CD4-positive, alpha-beta T cell treated with Interferon alpha-2 for 1 hour (primary cell): Measurements from ENCODE around the gene GFRA4.

Experiments
- DNase-seq, 2 donors: peaks; one replicate each; pipeline ENCODE4 v3.0.0-alpha.2; 2020 to 2022

GFRA4 gene, protein sequence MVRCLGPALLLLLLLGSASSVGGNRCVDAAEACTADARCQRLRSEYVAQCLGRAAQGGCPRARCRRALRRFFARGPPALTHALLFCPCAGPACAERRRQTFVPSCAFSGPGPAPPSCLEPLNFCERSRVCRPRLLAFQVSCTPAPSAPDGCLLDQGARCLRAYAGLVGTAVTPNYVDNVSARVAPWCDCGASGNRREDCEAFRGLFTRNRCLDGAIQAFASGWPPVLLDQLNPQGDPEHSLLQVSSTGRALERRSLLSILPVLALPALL

DNA sequence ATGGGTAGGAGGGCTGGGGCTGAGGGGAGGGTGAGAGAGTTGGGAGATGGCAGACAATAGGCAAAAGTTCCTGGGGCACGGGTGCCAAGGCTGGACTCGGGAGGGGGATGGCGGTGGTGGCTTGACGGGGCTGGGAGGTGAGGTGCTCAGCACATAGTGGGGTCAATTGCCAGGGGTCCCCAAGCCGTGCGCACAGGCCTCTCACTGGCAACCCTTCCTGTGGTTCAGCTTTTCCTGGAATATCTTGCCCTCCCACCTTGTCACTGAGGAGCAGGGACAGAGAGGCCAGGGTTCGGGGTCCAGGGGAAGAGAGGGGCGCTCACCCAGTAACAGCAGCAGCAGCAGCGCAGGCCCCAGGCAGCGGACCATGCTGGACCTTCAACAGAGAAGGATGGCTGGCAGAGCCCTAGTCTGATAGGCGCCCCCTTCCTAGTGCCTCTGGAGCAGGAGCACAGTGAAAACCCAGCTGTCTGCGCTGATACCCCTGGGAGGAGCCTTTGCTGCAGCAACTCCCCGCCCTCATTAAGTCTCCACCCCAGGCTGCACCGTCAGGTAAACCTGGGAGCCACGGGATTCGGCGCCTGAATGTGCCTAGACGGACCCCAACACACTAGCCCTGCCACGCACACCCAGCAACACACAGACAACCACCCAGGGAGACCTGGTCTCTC lies at the start of gene GFRA4:
TSS of gene GFRA4 (minus strand) at position 369 of the 671 bp plus-strand sequence. CDS start at position 369, 0 bp downstream.
- DNase-seq: no peak

DNA sequence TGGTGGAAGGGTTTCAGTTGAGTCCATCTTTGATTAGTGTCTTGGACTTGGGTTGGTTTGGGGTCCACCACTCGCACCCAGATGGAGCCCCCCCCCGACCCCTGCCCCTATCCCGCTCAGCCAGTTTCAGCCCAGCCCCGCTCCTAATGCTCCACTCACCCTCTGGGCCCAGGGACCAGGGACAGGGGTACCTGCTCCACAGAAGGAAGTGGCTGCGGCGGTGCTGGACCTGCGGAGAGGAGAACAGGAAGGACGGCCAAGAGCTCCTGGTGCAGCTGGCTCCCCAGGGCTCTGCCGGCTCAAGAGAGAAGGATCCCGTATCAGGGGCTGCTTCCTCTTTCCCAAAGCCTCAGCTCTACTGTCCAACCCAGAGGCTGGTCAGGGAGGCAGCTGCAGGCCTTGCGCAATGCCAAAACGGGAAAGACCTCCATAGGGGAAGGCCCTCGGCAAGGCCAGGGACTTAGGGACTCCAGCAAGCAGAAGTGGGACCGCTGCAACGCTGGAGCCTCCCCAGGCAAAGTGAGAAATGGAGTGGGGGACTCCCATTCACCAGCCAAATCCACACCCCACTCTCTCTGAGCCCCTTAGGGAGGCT lies 49.2 kb upstream of the GFRA4 start, which contains the start of gene SIGLEC1:
TSS of gene SIGLEC1 (minus strand) at position 322 of the 595 bp plus-strand sequence. CDS start 5,472 bp downstream, outside the sequence.
- DNase-seq: peak; percentile 28 to 76

DNA sequence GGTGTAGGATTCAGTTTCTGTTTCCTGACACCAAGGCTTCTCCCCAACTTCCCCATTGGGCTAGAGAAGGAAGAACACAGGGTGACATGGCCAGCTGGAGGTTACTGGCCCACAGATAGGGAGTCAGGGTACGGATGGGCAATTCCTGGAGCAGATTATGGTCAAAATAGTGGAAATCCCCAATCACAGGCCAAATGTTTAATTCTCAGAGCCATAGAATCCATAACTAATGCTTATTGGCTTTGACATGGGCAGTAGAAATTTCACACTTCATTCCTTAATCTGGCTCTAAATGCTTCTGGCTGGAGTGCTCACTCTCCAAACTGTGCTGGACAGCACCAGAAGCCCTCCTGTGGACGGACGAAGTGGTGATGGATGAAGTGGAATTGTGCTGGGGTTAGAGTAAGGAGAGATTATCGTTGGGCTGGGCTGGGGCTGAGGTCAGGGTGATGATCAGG lies 48.3 kb upstream of the GFRA4 start:
- DNase-seq: peak in 1 of 2 donors; percentile 49

DNA sequence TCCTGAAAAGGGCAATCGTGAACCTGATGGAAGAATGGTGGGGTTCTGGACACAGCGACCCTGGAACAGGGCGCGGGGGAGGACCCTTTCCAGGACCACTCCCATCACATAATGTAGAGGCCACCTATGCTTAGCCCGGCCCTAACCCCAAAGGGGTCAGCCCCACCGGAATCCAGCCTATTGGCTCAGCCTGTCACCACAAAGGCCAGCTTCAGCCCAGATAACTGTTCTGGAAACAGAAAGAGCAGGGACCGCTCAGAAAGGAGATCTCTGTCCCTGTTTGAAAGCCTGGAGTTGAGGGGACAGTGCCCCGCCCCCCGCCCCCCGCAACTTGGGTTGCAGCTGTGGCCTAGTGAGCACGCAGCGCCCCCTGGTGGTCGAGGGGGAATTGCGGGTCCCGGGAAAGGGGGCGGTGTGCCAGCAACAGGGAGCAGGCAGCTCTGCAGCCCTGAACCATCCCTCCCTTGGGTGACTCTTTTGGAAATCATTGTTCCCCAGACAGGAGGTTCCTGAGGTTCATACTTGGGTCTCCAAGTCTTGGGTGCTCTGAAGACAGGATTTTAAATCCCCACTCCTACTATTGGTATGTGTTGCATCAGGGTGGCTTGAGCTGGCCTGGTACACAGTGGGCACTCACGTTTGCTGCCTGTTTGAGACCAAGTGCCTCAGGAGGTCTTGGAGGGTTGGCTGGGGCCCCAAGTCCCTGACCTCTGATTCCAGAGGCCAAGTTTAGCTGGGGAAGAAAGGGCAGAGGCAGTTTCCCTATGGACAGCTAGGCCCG lies 47.7 kb upstream of the GFRA4 start:
- peak; percentile 58 to 72 for DNase-seq

DNA sequence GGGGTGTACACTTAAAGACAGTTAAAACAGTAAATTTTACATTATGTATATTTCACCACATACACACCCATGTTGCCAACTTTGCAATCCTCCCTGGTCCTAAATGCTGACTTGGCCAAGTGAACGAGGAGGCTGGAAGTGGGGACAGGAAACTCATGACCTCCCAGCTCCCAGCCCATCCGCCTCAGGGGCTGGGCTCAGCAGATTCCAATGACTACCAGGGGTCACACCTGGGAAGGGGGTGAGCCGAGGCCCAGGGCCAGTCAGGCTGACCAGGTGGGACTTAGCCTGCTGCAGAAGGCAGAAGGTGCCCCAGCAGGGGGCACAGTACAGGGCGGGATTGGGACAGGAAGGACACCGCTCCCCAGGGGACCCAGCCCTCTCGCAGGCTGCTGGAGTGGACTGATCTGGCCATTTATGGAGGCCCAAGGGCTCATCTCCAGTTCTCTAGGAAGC lies 46.8 kb upstream of the GFRA4 start:
- DNase-seq: no peak

DNA sequence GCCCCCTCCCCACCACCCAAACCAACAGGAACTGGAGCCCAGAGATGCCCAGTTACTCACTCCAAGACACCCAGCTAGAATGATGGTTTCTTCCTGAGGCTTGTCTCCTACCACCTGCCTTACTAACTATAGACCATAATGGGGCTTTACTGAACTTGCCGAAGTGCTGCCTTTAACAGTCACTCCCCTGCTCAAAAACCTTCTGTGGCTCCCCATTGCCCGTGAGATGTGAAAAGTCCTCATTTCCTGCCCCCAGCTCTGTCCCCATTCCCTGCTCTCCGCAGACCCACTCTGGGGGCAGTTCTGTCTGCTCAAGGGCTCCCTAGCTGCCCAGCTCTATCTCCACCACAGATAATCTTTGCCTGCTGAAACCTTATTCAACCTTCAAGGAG lies 44.3 kb upstream of the GFRA4 start:
- no peak for DNase-seq

DNA sequence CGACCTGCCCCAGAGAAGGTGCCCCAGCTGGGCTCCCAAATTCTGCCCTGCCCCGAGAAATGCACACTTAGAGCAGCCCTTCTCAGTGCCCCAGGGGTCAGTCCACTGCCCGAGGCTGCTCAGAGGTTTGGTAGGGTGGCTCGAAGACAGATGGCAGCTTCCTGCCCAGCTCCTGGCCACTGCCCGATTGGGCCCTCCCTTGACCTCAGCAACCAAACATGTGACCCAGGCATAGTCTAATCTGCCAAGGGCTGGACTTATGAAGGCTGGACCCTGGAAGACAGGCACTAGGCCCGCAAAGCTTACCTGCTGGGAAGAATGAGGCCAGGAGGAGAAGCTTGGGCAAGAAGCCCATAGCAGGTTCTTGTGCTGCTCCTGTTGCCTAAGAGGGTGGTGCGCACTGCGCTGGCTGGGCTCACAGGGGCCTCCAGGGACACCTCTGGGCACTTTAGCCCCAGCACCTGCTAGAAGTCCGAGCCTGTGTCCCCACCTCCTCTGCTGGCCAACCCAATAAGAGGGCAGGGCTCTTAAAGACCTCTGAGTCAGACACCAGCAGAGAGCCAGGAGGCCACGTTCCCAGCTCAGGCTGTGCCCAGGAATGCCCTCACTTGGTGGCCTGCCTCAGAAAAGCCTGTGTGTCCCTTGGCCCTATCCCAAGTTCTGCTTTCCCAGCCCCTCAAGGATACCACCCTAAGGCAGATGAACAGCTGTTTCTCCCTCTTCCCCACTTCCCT lies 43.7 kb upstream of the GFRA4 start:
- no peak for DNase-seq

DNA sequence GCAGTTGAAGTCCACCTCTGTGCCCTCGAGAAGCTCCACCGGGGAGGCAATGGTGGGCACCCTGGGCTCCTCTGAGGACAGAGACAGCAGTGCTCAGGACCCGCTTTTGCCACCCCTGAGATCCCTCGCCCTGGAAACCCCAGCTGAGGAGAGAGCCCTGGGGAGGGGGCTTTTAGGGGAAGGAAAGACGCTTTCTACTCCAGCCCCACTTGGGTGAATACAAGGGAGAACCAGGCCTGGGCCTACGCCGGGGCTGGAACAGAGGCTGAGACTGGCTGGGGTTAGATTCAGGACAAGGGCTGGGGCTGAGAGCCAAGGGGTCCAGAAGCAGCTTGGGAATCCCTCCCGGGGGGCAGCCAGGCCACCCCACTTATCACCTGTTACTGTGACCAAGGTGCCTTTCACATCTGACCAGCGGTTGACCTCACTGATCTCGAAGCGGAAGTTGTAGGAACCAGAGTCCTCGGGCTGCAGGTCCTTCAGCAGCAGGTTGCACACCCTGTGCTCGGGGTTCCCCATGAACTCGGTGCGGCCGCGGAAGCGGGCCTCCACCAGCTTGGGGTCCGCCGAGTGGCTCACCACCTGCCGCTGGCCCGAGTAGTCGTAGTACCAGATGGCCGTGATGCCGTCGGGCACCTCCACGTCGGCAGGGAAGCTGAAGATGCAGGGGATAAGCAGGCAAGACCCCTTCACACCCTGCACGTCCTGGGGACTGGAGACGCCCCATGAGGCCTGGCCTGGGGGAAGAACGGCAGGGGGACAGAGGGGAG lies 43.0 kb upstream of the GFRA4 start:
- no peak for DNase-seq

DNA sequence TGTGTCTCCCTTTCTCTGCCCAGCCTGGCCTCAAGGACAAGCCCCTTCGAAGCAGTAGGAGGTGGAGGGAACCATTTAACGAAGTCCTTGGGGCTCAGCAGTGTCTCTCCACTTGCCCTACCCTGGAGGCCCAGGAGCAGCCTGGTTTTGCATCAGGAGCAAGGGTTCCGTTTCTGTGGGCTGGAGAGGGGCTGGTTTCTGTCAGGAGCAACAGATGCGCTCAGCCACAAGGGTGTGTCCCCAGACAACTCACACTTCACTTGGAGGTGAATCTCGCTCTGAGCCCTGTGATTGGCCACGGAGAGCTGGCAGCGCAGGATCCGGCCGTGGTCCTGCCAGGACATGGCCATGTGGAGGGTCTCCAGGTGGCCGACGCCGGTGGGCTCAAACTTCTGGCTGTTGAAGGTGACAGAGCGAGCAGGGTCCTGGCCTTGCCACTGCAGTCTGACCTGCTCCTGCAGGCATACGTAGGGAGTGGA lies 42.3 kb upstream of the GFRA4 start:
- no peak for DNase-seq

DNA sequence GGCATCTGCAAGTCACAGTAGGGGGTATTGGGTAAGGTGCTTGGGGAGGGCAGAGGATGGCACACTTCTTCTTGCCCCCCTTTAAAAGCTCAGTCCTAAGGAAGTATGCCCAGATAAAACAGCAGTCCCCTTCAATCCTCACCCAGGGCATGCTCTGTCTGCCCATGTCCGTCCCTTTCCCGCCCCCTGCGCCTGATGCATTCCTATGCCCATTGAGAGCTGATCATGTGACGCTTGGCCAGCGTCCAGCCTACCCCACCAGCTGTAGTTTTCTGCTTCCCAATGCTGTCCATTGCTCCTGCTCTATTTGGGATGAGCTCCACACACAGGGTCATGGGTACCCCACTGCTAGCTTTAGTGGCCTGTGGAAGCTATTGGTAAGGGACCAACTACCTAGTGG lies 40.9 kb upstream of the GFRA4 start:
- no peak for DNase-seq

DNA sequence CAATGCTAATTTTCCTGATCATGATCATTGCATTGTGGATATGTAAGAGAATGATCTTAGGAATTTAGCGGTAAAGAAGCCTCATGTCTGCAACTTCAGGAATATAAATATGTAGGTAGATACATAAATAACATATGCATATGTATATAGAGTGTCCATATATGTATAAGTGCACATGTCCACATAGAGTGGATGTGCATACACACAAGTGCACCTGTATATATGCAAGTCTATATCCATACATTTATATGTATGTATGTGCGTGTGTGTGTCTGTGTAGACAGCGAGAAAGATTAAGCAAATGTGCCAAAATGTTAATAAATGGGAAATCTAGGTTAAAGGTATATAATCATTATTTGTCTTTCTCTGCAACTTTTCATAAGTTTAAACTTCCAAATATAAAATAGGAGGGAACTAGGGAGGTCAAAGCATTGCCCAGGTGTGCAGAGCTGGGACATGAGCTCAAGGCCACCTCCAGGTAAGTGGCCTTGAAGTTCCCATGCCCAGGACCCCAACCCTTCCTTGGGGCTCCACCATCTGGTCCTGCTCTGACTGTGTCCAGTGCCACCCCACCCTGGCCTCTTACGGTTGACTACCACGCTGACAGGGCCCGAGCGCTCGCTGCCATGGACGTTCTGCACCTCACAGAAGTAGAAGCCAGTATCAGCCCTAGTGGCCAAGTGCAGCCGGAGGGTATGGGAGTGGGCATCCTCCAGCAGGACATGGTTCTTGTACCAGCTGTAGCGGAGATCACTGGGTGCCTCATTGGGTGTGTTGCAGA lies 39.6 kb upstream of the GFRA4 start:
- no peak for DNase-seq

DNA sequence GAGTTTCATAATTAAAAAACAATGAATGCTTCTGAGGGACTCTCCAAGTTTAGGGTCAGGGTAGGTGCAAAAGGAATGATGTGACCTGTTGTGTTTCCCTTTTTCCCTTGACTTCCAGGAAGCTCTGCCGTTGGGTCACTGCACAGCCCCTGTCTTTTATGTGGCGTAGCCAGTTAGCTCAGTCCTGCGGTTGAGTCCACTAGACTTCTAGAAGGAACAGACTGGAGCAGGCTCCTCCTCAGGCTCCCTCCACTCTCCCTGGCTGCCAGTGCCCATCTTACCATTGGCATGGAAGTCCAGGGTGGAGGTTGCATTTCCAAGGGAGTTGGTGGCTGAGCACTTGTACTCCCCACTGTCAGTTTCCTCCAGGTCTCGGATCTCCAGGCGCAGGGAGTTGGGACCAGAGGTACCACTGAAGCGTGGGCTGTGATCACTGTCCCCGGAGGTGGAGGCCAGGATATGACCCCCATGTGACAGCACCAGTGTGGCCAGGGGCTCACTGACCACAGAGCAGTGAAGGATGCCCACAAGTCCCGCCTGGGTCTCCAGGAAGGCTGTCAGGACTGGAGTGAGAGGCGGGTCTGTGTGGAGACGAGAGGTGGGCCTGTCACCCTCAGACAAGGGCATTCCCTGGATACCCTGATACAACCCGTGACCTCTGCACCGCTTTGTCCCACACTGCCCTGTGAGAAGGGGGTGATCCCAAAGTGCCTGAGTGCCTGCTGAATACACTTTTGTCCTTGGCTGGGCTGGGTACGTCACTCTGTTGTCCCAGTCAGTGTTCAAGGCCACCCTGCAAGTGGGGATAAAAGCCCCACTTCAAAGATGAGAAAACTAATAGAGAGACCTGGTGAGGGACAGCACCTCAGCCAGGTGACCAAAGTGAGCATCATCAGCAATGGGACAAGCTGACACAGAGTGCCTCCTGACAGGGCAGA lies 38.1 kb upstream of the GFRA4 start:
- DNase-seq: no peak

DNA sequence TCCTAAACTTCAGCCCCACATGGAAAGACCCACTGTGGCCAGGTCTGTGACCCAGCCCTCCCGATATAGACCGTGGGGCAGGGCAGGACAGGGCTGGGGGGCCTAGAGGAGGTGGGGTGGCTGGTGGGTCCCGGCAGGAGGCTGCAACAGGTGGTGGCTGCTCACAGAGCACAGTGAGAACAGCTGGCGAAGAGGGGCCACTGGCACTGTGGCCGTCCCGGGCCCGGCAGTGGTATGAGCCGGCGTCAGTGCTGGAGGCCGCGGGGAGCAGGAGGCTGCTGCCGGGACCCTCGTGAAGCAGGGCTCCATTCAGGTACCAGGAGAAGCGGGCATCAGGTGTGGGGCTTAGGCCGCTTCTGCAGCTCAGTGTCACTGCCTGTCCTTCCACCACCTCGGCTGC lies 35.8 kb upstream of the GFRA4 start:
- DNase-seq: no peak

DNA sequence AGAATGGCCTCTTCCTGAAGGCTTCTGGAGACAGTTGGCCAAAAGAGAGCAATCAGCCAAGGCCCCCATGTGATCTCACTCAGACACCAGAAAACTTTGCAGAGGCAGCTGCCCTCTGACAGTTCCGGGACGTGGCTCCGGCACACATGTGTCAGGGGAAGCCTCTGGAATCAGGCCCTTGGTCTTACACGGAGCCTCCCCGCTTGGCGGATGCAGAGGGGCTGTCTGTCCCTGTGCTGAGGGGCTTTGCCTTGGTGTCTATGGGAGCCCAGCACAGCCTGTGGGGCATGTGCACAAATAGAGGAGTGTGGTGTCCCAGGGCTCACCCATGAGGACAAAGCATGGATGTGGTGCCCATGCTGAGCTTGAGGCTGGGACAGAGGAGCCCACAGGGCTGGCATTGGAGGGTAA lies 35.4 kb upstream of the GFRA4 start:
- no peak for DNase-seq

DNA sequence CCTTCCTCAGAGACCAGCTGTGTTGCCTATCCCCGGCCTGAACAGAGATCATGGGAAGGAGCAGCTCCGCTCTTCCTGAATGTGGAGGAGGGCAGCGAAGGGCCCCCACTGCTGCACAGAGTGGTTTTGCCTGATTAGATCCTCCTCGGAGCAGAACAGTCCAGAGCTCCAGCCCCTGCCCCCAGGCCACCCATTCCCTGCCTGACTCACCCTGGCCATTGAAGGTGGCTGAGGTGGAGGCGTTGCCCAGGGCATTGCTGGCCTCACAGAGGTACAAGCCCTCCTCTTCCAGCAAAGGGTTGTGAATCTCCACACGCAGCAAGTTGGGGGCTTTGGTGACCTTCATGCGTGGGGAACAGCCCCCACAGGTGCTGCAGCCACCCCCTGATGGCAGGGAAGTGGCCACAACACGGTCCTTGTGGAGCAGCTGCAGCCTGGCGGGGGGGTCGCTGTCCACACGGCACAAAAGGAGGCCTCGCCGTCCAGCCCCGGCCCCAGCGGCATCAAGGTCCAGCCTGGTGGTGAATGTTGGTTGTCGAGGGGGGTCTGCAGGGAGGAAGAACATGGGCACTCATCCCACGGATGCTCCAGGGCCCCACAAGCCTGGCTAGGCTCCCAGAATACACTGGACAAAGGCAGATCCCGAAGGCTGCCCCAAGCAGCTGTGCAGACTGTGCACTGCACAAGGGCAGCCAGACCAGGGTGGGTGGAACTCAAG lies 34.5 kb upstream of the GFRA4 start:
- no peak for DNase-seq

DNA sequence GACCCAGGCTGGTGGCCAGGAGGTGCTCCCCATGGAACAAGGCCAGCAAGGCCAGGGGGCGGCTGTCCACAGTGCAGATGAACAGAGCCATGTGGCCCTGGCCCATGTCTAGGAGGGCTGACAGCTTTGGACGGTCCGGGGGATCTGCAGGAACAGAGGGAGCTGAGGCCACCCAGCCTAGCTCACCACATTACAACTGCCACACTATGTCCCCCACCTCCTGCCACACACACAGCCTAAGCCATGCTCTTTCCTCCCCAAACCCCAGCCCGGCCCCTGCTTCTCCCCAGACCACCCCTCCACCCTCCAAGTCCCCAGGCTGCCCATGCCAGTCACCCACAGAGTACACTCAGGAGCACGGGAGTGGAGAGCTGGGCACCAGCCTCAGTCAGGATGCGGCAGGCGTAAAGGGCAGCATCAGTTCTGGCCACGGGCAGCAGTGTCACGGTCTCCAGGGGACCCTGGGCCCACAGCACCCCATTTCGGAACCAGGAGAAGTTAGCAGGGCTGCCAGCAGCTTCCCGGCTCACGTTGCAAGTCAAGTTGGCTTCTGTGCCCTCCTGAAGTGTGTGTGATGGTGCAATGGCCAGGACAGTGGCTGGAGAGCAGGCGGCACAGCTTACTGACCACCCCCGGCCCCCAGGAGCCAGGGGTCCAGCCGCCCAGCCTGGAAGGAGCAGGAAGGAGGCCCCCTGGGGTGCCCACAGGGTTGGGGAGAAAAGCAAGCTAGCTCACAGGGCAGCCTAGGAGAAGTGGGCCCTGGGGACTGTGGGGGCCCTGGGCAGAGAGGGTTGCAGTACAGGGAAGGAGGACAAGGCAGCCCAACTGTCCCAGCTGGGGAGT lies 33.8 kb upstream of the GFRA4 start:
- no peak for DNase-seq

DNA sequence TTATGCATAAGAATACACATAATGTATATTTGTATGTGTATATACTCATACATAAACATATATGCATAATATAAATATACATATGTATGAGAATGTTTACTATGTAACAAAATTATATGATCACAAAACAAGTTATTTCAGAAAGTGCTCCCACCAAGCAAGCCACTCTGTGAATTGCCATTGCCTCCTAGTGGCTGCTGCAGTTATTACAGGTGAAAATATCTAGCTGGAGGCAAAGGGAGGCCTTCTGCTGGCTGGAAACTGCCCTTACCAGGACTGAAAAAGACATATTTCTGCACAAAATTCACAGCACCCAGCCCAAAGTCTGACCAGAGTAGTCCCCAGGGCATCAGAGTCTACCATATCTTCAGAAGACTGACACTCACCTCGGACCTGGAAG lies 33.0 kb upstream of the GFRA4 start:
- no peak for DNase-seq

DNA sequence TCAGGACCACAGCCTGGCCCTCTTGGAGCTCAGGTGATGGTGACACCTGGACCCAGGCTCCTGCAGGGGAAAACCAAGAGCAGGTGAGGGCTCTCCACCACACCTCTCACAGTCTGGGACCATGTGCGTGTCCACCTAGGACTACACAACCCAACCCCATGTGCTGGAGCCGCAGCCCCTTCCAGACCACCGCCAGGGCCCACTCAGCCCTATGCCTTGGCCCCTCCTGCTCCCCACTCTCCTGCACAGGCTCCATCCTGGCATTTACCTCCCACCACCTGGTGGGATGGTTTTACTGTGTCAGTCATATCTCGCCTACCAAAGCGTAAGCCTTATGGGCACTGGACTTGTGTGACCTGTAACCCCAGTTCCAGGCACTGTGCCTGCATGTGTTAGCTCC lies 31.7 kb upstream of the GFRA4 start:
- no peak for DNase-seq
